GM12892 (cell line): ENCODE results near the gene NBPF26.
"Not testable (repeated sequence)": the region's sequence is repeated elsewhere in the genome, so short reads cannot be mapped to it uniquely, and the experiment has no call there.

Experiments
- POLR2A ChIP-seq: IDR thresholded peaks from 2 replicates; pipeline ENCODE4 v1.6.1; 2011; ENCODE audit warnings: low read depth, low read length, control low read depth
- POLR2AphosphoS5 ChIP-seq: IDR thresholded peaks from 2 replicates; pipeline ENCODE4 v1.6.1; 2011; ENCODE audit warnings: low read depth, low read length, control low read depth
- TAF1 ChIP-seq: IDR thresholded peaks from 2 replicates; pipeline ENCODE4 v1.6.1; 2011; ENCODE audit warnings: low read depth, mild to moderate bottlenecking, control low read depth, low read length, borderline replicate concordance

- TF ChIP-seq POLR2AphosphoS5, POLR2A, TAF1: not testable (repeated sequence)
Observed at GRCh38 chr1:120859615-120860234, 136.0 kb downstream of the NBPF26 start.
